Activated T-cell treated with anti-CD3 and anti-CD28 coated beads for 4 hours (primary cell): ENCODE measurements around the gene PXMP2.

Experiments used
- DNase-seq: peaks from one replicate; pipeline ENCODE4 v3.0.0-alpha.2; 2020

Gene PXMP2

GRCh38 chr12:132698341-132698740 lies 11.0 kb downstream of the PXMP2 start:
- DNase-seq = no peak

- no peak for DNase-seq
Observed at GRCh38 chr12:132700212-132700822, 12.9 kb downstream of the PXMP2 start.

GRCh38 chr12:132702640-132703039 lies 15.3 kb downstream of the PXMP2 start:
- DNase-seq = no peak

- DNase-seq = no peak
Observed at GRCh38 chr12:132703641-132704040, 16.3 kb downstream of the PXMP2 start.

GRCh38 chr12:132707241-132707640 lies 19.9 kb downstream of the PXMP2 start:
- no peak for DNase-seq

GRCh38 chr12:132708150-132708549 lies 20.8 kb downstream of the PXMP2 start:
- DNase-seq = no peak

GRCh38 chr12:132710043-132710404 lies 22.6 kb downstream of the PXMP2 start:
- no peak for DNase-seq

GRCh38 chr12:132710405-132711079 lies 23.2 kb downstream of the PXMP2 start, which contains the start of gene PGAM5:
PGAM5 (plus strand) TSS chr12:132710842; CDS start chr12:132710877, 35 bp downstream.
- DNase-seq = peak; percentile 81

GRCh38 chr12:132711080-132711843 lies 23.9 kb downstream of the PXMP2 start:
- DNase-seq = peak; percentile 13

GRCh38 chr12:132713123-132713522 lies 25.7 kb downstream of the PXMP2 start:
- no peak for DNase-seq

- no peak for DNase-seq
Observed at GRCh38 chr12:132715874-132716273, 28.5 kb downstream of the PXMP2 start.

GRCh38 chr12:132716356-132716755 lies 29.0 kb downstream of the PXMP2 start:
- DNase-seq = no peak

- DNase-seq = no peak
Observed at GRCh38 chr12:132717011-132717410, 29.6 kb downstream of the PXMP2 start.

GRCh38 chr12:132717531-132718387 lies 30.4 kb downstream of the PXMP2 start:
- DNase-seq = no peak

- no peak for DNase-seq
Observed at GRCh38 chr12:132718644-132719043, 31.3 kb downstream of the PXMP2 start.

GRCh38 chr12:132719141-132719953 lies 32.0 kb downstream of the PXMP2 start:
- no peak for DNase-seq

- no peak for DNase-seq
Observed at GRCh38 chr12:132719954-132720324, 32.6 kb downstream of the PXMP2 start.

- no peak for DNase-seq
Observed at GRCh38 chr12:132720606-132721345, 33.4 kb downstream of the PXMP2 start.

GRCh38 chr12:132723015-132723763 lies 35.8 kb downstream of the PXMP2 start:
- no peak for DNase-seq

- DNase-seq = no peak
Observed at GRCh38 chr12:132723764-132724140, 36.4 kb downstream of the PXMP2 start.
